Kidney capillary endothelial cell (primary cell): Measurements from ENCODE around the gene MLPH.
"Not testable (repeated sequence)": the region's sequence is repeated elsewhere in the genome, so short reads cannot be mapped to it uniquely, and the experiment has no call there.

Experiments used
- DNase-seq: peaks from one replicate; pipeline ENCODE4 v3.0.0-alpha.2; 2018; ENCODE audit warnings: low spot score

The MLPH gene

DNA sequence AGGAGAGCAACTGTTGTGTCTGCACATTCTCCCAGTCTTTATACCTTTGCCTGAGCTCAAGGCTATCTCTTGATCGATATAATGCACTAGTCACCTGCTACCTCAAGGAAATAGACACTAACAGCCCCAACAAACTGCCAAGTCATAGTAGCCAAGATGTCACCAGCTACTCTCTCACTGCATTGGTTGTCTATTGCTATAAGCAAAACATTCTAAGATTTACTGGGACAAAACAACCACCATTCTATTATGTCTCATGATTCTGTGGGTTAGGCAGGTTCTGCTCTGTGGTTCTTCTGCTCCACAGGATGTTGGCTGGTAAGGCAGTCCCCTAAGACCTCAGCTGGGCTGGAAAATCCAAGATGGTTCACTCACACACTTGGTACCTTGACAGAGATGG is 28.5 kb upstream of the MLPH start:
- DNase-seq, result no peak

DNA sequence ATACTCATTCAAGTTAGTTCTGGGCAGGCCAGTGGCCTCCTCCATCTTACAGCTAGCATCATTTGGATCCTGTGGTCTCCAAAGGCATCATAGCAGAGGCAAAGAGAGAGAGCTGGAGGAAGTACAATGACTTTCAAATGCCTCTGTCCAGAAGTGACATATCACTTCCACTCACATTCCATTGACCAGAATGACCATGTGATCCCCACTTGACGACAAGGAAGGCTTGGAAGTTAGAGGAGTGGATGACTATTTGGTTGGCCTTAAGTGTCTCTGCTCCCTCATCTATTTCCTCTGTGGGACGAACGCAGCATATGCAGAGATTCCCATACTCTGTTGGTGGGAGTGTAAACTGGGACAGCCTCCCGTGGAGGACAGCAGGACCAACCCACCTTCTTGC is 27.8 kb upstream of the MLPH start:
- DNase-seq, result no peak

DNA sequence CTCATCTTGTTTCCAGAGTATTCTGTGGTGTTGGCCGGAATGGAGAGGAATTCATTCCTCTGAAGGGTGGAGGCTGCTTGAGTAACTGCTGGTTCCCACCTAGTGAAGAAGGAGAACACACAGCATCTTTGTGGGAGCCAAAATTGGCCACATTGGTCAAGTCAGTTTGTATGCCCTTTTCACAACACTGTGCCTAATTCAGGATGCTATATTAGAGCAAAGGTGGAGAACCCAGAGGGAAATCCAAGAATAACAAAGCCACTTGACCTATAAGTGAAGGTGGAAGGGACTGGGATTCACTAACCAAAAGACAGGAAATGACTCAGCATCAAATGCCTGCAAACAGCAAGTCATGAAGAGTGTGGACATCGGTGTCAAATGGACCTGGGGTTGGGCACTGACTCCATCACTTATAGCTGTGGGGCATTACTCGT is 27.3 kb upstream of the MLPH start:
- peak; percentile 36 for DNase-seq

DNA sequence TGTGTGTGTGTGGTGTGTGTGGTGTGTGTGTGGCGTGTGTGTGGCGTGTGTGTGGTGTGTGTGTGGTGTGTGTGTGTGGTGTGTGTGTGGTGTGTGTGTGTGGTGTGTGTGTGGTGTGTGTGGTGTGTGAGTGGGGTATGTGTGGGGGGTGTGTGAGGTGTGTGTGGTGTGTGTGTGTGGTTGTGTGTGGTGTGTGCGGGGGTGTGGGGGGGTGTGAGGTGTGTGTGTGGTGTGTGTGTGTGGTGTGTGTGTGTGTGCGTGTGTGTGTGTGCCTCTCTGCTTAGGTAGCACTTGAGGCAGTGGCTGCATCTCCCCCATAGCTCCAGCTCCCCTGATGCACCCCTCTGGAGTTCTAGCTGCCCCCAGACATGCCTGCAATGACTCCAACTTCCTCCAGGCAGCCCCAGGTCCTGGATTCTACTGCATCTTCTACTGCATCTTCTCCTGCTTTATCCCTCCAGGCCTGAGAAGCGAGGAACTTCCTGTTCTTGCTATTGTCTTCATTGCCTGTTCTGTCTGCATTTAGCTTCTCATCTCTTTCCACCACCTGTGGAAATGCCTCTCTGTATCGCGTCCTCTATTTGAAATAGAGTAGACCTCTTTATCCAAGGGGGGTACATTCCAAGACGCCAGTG is 22.2 kb upstream of the MLPH start:
- no peak for DNase-seq

DNA sequence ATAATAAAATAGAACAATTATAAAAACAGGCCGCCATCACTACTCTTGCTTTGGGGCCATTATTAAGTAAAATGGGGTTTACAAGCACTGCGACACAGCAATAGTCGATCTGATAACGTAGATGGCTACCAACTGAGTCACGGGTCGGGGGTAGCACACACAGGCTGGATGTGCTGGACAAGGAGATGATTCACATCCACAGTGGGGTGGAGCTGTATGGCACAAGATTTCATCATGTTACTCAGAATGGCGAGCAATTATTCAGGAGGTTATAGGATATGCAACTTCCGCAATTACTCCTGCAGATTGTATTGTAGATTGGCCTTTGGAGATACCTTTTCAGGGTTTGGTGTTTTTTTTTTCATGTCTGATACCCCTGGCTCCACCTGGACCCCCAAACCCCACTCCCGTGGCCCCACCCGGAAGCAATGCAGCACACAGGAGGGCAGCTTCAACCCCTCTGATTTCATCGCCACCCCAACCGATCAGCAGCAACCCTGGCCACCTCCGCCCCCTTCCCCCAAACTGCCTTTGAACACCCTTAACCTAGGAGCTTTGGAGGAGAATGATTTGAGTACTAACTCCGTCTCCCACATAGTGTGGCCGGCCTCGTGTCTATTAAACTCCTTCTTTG is 21.4 kb upstream of the MLPH start:
- peak; percentile 50 for DNase-seq

DNA sequence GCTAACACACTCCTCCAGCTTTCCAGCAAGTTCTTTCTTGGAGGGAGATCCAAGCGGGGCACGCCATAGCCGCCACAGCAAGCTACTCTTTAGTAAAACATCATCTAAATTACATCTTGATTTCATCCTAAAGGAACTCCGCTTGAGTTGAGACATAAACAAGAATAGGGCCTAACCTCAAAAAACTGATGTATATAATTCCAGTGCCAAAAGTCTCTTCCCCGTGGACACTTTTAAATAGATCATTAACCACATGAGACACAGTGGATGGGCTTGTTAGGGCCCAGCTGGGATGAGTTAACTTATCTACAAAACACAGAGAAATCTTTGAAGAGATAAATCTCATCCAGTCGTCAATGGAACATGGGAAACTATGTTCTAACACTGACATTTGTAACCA is 20.8 kb upstream of the MLPH start:
- no peak for DNase-seq

DNA sequence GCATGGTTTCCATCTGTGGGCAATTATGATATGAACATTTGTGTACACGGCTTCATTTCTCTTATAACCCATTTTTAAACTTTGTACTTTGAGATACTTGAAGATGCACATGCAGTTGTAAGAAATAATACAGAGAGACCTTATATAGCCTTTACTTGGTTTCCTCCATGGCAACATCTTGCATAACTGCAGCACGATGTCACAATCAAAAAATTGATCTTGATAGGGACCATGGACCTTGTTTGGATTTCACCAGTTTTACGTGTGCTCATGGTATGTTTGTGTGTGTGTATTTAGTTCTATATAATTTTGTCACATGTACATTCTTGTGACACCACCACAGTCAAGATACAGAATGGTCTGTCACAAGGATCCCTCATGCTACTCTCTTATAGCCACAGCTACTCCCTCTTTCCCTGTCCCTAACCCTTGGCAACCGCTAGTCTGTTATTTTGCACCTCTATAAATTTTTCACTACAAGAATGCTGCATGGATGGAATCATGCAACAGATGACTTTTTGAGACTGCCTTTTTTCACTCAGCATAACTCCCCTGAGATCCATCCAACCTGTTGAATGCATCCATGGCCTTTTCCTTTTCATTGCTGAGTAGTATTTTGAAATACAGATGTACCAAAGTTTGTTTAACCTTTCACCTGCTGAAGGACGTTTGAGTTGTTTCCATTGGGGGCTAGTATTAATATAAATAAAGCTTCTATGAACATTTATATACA is 19.4 kb upstream of the MLPH start:
- no peak for DNase-seq

DNA sequence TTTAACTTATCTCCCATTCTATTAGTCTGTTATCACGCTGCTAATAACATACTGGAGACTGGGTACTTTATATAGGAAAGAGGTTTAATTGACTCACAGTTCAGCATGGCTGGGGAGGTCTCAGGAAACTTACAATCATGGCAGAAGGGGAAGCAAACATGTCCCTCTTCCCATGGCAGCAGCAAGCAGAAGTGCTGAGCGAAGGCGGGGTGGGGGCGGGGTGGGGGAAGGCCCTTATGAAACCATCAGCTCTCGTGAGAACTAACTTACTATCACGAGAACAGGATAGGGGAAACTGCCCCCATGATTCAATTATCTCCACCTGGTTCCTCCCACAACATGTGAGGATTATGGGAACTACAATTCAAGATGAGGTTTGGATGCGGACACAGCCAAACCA is 17.6 kb upstream of the MLPH start:
- not testable (repeated sequence) for DNase-seq

DNA sequence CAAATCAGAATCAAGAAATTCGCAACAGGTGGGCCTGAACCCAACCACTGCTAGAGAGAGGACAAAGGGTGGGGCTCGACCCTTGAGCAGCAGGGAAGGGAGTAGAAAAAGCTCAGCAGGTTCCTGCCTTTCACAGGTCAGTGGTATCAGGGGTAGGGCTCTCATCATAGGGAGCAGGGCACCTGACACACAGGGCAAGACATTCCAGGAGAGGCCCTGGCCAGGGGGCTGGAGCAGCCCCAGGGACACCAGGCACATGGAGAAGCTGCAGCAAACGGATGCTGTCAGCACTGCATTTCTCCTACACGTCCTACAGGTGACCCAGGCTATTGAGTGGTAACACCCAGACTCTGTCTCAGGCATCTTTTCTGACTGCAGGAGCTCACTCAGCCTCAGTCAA is 17.2 kb upstream of the MLPH start:
- DNase-seq, result no peak

DNA sequence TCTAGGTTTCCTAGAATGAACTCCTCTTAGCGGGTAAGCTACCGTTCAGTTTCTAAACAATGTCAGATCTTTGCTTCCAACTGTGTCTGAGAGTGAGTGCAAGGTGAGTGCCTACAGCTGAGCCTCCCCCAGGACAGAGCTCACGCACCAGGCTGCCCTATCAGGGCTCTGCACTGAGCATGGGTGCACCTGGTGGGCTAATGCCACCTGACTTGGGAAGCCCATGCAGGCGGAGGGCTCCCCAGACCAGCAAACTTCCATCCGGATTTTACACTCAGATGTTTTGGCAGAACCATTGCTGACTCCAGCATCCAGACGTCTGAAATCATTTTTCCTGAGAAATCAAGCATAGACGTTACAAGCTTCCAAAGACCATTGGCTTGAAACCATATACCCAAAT is 16.1 kb upstream of the MLPH start:
- no peak for DNase-seq

DNA sequence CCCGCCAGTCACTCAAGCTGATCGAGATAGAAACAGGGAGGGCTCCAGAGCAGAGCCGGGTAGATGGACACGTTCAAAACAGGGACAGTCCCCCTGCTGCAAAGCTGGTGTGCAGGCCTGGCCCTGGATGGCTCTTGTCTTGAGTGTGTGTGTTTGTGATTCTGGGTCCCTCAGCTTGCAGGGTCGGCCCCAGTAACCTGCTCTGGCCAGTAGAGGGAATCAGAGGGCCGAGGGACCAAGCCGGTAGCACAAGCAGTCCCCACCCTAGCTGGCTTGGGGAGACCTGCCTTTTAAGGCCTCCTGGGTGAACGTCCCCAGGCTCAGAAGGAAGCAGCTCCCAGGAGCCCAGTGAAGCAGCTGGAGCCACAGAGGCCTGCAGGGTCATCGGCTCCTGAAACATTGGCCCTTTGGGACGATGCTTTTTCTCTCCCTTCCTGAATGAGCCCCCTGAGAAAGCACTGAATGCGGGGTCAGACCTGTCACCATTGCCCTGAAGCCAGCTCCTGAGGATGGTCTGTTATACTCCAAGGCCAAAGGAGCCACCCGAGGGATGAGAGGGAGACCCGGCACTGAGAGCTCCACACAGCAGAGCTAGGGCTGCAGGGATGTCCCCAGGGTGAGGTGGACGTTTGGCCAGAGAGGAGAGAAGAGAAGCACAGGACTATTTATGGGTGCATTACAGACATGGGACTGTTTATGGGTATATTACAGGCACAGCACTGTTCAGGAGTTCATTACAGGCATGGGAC is 15.4 kb upstream of the MLPH start:
- DNase-seq, result peak; percentile 50

DNA sequence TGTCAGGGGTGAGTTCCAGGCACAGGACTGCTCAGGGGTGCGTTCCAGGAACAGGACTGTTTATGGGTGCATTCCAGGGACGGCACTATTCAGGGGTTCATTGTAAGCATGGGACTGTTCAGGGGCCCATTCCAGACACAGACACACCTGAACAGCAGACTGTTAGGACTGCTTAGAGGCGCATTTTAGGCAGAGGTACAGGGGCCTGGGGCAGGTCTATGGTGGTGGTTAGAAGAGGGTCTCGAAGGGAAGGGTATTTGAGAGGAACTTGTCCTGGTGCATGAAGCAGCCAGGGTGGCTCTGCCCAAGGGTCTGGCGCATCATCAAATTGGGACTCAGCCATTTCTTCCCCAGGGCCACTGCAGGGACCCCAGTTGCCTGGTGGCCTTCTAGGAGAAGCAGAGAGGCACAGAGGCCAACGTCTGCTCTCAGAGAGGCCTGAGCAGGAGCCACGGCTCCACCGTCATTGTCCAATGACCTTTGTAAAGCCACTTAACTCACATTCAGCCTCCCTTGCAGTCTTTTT is 14.8 kb upstream of the MLPH start:
- DNase-seq, result no peak

DNA sequence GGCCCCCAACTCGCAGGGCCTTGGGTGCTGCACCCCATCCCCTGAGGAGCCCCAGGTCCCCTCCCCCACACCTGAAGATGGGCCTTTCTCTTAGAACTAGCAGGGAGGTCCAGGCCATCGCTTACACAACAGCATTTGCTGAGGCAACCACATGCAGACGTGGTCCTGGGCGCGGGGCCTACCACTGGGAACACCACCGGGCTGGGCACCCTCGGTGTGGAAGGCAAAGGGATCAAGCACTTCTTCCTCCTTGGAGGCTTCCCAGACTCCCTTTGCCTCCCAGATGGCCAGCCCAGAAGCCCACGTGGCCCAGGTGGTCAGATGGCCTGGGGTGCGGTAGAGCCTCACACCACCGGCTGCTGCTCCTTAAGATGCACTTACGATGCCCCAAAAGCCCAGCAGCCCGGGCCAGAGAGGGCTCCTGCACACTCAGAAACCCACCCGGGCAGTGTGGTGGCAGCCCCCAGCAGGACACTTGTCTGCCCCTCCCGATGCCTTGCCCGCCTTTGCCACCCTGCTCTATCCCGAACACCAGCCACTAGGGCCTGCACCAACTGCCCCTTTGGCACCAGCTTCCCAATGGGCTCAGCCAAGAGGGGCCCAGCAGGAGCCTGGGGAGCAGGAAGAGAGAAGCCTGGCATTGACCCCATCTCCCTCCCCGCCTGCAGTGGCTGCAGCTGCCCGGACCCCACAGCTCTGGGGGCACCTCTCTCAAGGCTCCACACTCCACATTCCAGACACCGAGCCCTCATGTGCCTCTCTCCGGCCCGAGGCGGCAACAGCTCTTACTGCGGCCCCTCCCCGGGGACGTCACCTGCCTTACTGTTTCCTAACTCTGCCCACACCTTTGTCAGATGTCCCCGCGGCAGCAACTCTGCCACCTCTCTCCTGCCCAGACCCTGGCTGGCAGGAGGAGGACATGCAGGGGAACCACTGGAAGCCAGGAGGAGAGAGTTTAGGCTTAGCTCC is 13.9 kb upstream of the MLPH start:
- no peak for DNase-seq

DNA sequence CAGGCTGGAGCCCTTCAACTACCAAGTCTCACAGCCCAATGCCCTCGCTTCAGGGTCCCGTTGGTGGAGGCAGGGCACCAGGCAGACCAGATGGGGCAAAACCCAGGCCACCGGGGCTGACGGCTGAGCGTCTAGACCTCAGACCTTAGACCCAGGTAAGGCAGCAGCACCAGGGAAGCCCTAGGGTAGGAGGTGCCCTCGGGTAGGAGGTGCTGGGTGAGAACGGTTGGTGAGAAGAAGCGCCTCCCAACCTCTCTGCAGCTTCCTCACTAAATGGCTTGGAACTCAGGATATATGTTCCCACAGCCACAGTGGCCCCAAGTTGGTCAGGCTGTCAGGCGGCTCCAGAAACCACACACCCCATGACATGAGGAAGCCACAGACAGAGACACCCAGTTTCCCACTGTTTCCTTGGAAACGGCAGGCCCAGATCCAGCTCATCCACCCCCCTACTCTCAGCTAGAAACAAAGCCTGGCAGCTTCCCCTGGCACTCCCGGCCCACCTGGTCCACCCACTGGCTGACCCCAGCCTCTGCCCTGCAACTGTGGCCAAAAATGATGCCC is 13.1 kb upstream of the MLPH start:
- DNase-seq, result no peak

DNA sequence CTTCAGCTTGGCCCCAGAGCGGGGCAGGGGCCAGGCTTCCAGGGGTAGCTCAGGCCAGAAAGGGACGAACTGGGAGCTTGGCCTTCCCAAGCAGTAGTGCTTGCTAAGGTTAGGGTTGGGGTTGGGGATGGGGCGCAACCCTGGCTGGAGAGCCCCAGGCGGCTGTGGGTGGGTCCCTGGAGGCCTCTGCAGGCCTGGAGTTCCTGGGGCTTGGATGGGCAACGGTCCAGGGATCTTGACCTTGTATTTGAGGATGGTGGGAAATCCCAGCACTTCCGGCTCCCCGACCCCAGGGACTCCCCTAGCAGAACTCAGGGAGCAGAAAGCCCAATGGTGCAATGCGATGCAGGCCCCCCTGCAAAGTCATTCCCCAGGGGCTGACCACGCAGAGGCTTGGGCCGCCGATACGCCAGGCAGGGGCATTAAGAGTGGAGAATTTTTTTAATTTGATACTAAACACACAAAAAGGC is 12.6 kb upstream of the MLPH start:
- DNase-seq, result no peak

DNA sequence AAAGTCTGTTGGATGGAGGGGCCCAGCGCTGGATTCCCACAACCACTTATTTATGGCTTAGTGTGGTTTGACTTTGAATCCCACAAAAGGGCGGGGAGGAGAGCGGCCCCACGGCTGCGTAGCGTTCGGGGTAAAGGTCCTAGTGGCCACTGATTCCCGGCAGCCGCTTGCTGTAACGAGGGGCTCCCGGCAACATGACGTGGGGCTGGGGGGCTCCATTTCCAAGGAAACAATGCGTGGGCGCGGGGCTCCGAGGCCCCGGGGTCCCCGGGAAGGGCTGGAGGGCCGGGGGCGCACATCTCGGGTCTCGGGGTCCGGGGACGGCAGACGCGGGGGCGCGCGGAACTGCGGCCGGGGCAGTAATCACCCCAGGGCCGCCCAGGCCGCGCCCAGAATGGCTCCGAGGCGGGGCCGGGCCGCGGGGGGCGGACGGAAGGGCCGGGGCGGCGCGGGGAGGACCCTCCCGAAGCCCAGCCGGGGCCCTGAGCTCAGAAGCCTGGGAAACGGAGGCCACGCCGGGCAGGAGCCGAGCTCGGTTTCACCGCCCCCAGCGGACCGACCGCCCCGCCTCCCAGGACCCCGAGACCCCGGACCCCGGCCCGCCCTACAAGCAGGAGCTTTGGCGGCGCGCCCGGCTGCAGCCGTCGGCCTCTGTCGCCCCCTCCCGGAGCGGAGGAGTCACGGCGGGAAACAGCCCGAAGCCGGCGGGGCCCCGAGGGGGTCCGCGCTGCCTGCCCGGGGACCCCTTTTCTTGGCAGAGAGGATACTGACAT is 11.9 kb upstream of the MLPH start:
- peak; percentile 52 for DNase-seq

DNA sequence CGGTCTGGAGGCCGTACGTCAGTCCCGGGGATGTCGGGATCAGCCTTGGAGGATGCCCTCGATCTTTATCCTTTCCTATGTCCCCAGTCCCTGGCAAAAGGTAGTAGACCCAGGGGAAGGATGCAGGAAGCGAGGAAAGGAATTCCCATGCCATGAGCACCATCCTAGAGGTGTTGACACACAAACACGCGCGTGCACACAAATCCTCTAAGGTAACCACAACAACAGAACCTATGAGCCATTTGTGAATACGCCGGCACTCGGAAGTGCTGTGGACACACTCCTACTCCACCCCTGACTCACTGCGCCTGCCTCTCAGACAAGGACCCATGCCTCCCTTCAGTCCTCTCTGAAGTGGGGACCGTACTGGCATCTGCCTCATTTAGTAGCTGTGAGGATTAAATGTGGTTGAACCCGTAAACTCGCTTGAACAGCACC is 11.3 kb upstream of the MLPH start:
- peak; percentile 54 for DNase-seq

DNA sequence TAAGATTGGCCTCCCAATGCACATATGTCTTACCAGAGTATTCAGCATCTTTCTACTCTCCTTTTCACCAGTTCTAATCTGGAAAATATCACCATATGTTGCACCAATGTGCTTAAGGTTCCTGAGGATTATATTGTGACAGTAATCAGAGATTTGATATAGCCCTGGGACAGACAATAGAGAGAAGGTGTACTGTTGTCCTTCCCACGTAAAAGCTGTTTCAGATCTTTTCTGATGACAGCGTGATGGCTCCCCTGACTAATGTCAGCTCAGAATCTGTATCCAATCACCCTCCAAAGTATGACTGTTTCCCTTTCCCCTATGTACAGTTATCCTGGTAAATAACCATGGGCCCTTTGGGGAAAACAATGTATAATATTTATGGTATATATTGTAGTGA is 9.0 kb upstream of the MLPH start:
- no peak for DNase-seq

DNA sequence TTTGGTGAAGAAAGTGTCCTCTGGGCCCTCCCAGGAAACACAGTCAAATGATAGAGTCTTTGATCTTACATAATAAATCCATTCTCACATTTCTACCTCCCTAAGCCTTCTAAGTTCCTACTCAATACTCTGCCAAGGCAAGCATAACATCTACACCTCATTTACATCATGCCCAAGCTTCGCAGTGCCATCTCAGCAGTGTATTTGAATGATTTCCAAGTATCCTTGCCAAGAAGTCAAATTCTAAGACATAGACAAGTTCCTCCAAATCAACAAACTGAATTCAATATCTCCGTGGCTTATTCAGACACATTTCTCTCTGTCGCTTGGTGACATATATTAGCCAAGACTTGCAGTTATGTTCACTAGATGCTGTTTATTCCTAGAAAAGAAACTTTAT is 8.1 kb upstream of the MLPH start:
- no peak for DNase-seq

DNA sequence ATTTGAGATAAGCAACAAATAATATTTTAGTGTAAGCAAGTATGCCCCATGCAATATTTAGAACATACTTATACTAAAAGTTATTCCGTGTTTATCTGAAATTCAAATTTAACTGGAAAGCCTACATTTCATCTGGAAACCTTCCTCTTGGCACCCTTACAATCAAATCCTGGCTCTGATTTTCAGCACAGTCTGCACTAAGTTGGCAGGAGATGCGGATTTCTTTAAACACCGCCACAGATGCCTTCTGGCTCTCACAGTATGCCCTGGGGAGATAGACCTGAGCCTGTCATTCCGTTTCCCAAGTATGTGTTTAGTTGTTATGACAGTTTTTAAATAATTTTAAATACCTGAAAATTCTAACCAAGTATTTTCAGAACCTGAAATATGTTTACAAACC is 7.3 kb upstream of the MLPH start:
- DNase-seq, result no peak
